GM18858 (cell line): ENCODE data around the gene FAM227B.
"Not testable (repeated sequence)": the region's sequence is repeated elsewhere in the genome, so short reads cannot be mapped to it uniquely, and the experiment has no call there.

Source experiments
- ATAC-seq: cut with Tn5 transposase; IDR thresholded peaks from one replicate; pipeline ENCODE4 v1.9.1; 2021; ENCODE audit not compliant: unreplicated experiment

Gene FAM227B

DNA sequence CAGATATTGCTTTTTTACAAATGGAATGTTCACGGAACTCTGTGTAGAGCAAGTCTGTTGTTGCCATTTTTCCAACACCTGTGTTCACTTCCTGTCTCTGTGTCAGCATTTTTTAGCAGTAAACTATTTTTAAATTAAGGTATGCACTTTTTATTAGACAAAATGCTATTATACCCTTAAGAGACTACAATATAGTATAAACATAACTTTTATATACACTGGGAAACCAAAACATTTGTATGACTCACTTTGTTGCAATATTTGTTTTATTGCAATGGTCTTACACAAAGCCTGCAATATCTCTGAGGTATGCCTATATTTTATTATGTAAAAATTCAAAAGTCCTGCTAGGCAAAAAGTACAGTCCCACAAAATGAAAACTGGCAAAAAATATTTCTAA lies 237.4 kb downstream of the FAM227B start:
- ATAC-seq = no peak

DNA sequence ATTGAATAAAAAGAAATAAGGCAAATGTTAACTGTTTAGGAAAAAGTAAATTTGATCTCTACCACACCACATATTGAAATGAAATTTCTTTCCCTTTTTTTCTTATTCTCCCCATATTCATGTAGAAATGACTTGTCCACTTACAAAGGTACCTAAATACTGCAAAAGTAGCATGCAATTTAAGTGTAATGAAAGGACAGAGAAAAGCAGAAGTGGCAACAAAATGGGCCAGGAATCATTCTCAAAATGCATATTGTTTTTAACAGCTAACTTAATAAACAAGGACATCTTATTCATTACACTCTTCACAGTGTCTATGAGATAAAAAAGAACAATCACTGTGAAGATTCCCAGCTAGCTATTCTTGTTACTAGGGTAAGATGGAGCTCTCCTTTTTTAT lies 238.2 kb downstream of the FAM227B start:
- no peak for ATAC-seq

DNA sequence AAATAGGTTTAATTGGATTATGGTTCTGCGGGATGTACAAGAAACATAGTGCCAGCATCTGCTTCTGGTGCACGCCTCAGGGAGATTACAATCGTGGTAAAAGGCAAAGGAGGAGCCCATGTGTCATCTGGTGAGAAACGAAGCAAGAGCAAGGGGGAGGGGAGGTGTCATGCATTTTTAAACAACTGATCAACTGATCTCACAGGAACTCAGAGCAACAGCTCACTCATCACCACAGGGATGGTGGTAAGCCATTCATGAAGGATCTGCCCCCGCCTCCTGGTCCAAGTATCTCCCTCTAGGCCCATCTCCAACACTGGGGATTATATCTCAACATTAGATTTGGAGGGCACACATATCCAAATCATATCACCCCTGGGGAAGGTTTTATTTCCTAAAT lies 239.7 kb downstream of the FAM227B start:
- no peak for ATAC-seq

DNA sequence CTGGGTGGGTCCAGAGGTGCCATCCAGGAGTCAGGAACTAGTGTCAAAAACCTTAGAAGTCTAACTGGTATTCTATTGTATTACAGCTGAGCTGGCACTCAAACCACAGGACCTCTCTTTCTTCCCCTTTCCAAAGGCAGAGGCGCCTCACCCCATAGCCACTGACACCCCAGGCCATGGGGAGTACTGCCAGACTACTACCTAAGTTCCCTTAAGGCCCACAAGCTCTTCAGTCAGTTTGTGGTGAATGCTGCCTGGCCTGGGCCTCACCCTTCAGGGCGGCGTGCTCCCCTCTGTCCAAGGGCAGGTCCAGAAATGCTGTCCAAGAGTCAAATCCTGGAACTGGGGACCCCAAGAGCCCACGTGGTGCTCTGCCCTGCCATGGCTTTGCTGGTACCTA lies 240.6 kb downstream of the FAM227B start:
- ATAC-seq = no peak

DNA sequence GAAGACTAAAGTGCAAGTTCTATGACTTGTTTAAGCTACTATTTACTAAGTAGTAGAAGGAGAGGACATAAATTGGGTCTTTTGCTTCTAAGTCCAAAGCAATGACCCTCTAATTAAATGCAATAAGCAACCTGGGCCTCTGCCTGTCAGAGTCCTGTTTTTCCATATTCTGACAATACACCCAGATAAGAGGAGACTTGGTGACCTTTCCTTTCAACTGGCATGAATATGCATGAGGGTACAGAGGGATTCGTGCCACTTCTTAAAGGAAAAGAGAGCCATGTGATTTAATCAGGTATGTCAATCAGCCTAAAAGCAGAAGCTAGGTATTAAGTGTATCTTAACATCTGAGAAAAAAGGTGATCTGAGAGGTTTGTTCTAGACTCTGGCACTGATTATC lies 248.3 kb downstream of the FAM227B start:
- no peak for ATAC-seq

DNA sequence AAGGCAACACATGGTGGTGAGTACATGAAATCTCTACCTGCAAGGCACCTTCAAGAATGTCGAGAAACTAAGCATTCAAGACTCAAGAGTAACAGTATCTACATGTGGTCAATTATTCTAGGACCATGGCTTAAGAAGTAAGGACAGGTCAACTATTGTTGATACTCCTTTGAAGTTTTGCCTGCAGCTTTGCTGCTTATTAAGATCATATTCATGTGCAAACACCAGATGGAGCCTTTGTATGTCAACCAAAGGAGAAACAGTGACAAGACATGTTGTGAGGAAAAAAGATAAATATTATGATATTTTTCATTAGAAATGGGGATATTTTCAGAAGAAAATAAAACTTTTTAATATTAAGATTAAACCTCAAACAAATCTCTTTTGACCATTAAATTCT lies 249.8 kb downstream of the FAM227B start:
- ATAC-seq = no peak

DNA sequence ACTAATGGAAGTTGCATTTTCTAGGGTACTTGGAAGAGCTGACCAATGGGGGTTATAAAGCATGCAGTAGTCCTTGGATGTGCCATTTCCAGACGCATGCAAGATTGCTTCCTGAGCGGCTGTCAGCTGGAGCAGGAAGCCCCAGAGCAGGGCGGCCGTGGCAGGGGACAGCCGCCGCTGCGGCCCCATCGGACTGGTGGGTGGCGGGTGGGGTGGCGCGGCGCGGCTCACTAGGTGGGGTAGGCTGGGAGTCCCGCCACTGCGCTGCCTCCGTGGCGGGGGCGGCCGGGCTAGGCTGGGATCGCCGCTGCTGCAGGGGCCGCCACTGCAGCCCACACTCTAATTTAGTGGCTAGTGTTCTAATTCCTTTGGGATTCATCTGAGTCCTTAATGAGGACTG lies 254.1 kb downstream of the FAM227B start:
- no peak for ATAC-seq

DNA sequence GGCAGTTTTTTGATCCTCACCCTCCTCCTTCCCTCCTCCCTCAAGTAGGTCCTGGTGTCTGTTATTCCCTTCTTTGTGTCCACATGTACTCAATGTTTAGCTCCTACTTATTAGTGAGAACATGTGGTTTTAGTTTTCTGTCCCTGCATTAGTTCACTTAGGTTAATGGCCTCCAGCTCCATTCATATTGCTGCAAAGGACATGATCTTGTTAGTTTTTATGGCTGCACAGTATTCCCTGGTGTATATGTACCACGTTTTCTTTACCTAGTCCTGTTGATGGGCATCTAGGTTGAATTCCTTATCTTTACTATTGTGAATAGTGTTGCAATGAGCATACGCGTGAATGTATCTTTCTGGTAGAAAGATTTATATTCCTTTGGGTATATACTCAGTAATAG lies 259.2 kb downstream of the FAM227B start:
- no peak for ATAC-seq

DNA sequence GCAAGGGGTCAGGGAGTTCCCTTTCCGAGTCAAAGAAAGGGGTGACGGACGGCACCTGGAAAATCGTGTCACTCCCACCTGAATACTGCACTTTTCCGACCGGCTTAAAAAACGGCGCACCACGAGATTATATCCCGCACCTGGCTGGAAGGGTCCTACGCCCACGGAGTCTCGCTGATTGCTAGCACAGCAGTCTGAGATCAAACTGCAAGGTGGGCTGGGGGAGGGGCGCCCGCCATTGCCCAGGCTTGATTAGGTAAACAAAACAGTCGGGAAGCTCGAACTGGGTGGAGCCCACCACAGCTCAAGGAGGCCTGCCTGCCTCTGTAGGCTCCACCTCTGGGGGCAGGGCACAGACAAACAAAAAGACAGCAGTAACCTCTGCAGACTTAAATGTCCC lies 266.2 kb downstream of the FAM227B start:
- ATAC-seq = not testable (repeated sequence)

DNA sequence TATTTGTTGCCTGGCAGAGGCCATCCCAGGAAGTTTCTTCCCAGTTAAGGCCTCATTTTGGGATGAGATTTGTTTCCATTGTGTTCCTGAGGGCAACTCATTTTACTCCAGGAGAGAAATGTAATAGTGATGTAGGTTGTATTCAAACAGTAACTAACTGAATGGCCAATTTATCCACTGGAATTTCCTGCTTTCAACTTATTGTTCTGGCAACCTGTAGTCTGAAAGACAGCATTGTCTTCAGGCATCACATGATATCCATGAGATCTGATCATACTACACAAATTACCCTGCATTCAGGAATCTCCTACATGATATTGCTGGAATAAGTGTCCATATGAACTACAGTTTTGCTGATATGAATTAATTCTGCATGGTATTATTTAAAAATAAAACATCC lies 277.1 kb downstream of the FAM227B start:
- no peak for ATAC-seq

DNA sequence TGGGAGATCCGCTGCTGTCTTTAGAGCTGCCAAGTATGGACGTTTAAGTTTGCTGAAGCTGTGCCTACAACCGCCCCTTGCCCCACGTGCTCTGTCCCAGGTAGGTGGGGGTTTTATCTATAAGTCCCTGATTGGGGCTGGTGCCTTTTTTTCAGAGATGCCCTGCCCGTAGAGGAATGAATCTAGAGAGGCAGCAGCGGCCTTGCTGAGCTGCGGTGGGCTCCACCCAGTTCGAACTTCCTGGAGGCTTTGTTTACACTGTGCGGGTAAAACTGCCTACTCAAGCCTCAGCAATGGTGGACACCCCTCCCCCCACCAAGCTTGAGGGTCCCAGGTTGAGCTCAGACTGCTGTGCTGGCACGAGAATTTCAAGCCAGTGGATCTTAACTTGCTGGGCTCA lies 281.0 kb downstream of the FAM227B start:
- no peak for ATAC-seq

DNA sequence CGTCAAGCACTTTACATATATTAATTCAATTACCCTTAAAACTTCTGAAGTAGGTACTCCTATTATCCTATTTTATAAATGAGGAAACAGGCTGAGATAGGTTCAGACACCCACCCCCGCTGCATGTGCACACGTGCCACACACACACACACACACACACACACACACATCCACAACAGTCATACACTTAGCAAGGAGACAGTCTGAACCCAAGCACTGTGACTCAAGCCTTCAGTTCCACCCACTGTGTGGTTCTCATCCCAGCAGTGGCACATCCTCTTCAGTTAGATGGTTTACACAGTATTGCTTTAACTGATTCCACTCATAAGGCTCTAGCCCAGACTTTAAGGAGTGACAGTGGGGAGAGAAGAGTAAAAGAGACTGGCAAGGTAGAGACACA lies 288.7 kb downstream of the FAM227B start:
- no peak for ATAC-seq

DNA sequence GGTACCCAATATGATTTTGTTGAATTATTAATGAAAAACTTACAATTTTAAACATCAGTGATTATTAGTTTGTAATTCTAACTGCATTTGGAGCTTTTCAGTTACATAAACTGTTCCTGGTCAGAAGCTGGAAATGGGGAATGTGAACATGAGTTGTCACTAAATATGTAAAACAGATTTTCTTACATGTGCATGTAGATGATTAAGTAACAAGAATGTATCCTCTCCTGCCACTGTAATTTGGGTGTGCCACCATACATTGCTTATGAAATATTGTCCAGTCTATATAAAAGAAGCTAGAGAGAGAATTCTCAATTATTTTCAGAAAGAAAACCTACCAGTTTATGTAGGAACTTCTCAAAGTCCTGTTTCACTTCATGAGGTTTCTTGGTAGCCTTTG lies 289.2 kb downstream of the FAM227B start:
- ATAC-seq = no peak

DNA sequence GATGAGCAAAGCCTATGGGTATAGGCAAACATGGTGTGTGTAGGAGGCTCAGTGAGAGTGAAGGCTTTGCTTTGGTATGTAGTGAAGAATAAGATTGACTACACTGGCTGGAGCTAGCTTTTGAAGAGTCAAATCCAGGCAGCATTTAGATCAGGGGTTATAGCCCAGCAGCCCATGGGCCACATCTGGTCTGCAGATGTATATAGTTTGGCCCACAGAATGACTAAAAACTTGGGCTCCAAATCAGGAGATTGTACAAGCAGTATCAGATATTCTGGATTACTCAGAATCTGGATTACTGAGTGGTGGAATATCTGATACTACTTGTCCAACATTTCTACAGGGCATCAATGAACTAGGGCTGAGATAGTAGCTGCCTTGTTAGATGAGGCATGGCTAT lies 290.5 kb downstream of the FAM227B start:
- ATAC-seq = no peak

DNA sequence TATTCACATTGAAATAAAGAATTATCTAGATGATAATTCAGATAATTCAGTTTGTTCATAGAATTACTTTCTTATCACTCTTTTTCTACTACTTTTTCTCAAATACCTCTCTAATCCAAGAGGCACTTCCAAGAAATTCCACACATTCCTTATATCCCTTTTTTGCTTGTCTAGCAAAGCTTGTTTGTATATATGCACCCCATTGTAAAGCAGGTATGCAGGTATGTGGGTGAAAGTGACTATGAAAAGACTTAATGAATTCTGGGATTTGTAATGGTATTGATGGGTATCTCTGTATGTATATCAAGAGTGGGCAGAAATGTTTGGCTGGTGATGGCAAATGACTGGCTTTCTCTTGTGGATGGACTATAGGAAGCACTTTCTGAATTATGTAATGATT lies 291.7 kb downstream of the FAM227B start:
- ATAC-seq = no peak

DNA sequence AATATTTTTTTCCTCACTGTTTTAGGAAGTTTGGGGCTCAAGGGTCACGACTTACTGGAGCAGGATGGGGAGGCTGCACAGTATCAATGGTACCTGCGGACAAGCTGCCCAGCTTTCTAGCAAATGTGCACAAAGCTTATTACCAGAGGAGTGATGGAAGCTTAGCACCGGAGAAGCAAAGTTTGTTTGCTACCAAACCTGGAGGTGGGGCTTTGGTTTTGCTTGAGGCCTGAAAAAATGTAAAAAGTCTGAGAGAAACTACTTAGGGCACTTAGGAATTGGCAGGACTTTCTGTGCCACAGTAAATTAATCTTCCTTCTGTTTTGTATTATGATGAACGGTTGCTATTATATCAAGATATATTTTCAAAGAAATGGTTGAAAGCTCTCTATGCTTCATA lies 292.7 kb downstream of the FAM227B start:
- no peak for ATAC-seq

DNA sequence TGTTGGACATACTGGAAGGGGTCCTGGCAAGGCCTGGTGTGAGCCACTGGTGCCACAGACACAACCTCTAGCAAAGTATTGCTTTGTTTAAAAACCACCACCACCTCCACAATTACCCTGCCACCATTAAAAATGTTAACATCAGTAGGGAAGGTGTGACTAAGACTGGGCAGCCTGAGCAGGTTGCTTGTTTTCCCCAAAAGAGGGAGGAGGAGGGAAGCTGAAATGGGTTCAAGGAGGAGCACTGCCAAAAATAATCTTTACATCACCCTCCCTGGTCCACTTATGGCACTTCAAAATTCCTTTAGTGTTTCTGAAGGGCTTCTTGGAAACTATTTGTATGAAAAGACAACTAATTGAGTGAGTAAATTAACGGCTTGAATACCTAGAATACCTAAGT lies 297.4 kb downstream of the FAM227B start:
- no peak for ATAC-seq

DNA sequence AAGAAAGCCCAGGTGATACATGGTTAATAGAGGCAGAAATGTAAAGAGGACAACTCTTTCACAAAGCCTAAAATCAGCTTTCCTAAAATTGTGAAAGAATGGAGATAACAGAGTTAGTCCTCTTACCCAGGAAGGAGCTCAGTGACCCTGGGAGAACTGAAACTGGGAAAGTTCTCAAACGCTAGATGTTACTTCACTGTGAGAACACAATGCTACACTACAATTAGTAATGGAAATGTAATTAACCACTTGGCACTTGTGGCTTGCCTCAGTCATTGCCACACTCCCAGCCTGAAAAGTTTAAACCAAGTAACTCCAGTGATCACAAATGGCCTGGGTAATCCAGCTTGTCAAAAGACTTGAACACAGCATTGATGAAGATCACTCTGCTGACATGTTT lies 300.3 kb downstream of the FAM227B start:
- ATAC-seq = no peak

DNA sequence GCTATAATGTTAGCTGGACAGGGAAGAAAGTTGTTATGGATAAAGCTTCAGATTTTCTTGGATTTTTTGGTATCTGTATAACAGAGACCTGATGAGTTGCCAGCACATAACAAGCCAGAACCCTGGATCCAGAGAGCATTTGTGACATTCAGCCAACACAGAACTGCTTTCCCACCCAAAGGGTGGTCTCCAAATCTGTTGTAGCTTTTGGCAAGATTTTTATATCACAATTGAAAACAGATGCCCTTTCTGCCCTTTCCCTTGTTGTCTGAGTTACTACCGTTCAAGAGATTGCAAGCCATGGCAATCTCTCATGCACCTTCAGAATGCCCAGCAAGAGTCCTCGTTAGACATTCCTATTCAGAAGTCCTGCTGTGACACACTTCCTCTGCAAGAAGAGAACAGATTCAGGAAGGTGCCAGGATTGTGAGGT lies 305.2 kb downstream of the FAM227B start:
- ATAC-seq = no peak

DNA sequence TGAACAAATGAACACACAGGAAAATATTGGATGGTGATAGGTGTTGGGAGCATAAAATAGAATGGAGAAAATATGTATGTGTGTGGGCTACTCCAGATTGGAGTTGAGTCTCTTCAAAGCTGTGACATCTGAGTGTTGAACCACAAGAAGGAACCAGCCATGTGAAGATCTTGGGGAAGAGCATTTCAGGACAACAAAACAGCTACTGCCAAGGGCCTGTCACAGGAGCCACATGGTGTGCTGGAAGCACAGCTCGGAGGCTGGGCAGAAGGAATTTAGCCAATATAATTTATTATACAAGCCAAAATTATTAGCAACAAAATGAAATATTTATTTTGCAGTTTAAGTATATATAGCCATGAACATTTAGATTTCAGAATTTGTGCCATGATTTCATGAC lies 305.9 kb downstream of the FAM227B start:
- ATAC-seq = no peak

DNA sequence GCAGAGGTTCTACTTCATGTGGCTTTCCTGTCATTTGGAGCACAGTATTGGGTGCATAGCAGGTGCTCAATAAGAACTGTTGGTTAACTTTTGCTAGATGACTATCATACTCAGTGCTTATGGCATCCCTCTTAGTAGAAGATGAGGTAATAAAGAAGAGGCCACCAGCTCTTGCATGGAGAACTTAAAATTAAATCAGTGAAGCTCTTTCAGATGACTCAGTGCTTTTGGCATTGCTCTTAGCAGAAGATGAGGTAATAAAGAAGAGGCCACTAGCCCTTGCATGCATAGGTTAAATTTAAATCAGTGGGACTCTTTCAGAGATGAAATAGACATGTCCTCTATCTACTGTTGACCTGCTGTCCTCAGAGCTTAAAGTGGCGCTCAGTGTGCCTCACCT lies 307.0 kb downstream of the FAM227B start:
- ATAC-seq = no peak

DNA sequence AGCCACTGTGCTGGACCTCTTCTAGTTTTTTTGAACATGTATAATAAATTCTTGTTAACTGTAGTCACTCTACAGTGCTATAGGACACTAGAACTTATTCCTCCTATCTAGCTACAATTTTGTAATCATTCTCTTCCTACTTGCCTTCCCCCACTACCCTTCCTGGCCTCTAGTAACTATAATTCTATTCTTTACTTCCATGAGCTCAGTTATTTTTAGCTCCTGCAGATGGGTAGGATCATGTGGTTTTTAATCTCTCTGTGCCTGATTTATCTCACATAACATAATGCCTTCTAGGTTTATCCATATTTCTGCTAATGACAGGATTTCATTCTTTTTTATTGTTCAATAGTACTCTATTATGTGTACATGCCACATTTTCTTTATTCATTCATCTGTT lies 310.7 kb downstream of the FAM227B start:
- no peak for ATAC-seq

DNA sequence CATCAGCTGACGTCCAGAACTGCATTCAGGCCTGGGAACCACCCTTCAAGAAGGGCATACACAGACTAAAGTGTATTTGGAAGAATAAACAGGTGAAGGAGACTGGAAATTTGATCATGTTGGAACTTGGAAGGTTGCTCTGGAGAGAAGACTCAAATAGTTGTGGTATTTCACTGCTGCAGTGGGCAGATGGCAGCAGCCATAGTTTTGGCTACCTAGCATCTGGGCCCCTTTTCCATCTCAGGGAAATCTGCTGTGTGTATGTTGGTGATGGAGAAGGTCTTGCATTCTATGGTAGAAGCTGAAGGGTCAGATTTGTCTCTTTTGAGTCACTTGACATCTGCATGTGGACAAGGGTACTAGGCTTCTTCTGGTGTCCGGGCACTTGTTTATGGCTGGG lies 311.9 kb downstream of the FAM227B start:
- ATAC-seq = no peak

DNA sequence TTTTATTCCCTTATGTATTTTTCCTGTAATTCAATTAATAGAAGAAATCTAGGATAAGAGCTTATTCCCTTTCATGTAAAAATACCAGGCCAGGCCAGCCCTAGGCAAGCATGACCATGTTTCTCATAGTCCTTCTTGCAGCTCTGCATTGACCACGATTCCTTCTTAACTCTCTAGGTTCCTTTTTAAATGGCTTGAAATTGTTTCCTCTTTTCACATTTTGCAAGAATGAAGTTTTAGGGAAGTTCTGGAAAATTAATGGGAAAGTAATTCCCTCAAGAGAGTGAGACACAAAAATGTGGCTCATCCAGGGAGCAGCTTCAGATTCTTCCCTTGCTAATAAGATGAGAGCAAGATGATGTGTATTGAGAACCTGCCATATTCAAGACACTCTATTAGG lies 314.1 kb downstream of the FAM227B start:
- no peak for ATAC-seq
